Type B pancreatic cell (in vitro differentiated cells): ENCODE results near the gene SMARCC1. TPM values are rescaled to one million over a fixed set of nuclear protein-coding genes. Genes with fewer than 3 reads are reported as not detected.

ENCODE experiments used
- DNase-seq: peaks from one replicate; pipeline ENCODE4 v3.0.0; 2021; ENCODE audit warnings: mixed read lengths; ENCODE audit not compliant: unreplicated experiment; ENCODE audit errors: extremely low spot score
- H3K27ac Mint-ChIP-seq: 2 replicates; pipeline ENCODE4 v1.8.0; 2021; ENCODE audit warnings: mild to moderate bottlenecking, mixed read lengths
- H3K27me3 Mint-ChIP-seq: 2 replicates; pipeline ENCODE4 v1.8.0; 2021; ENCODE audit warnings: mixed read lengths
- H3K36me3 Mint-ChIP-seq: 2 replicates; pipeline ENCODE4 v1.8.0; 2021; ENCODE audit warnings: mixed read lengths
- H3K4me1 Mint-ChIP-seq: one replicate; pipeline ENCODE4 v1.8.0; 2021; ENCODE audit warnings: mixed read lengths; ENCODE audit not compliant: unreplicated experiment
- H3K4me3 Mint-ChIP-seq: 2 replicates; pipeline ENCODE4 v1.8.0; 2021; ENCODE audit warnings: mild to moderate bottlenecking, mixed read lengths
- H3K9me3 Mint-ChIP-seq: 2 replicates; pipeline ENCODE4 v1.8.0; 2021; ENCODE audit warnings: mixed read lengths
- total RNA-seq: library from RNA; stranded (reverse); gene quantifications from 2 replicates; pipeline ENCODE4 v1.2.1, GENCODE V29; 2021; ENCODE audit warnings: low replicate concordance
- TF ChIP-seq, protein P1 (sequence below): fragments of 200-600 bp; sonication (generic); conservative IDR thresholded peaks from 2 replicates; pipeline ENCODE4 v1.5.0; 2021; ENCODE audit warnings: antibody characterized with exemption, mild to moderate bottlenecking

Gene SMARCC1
- total RNA-seq, 1 donor from 2014 or later = 200 TPM

DNA sequence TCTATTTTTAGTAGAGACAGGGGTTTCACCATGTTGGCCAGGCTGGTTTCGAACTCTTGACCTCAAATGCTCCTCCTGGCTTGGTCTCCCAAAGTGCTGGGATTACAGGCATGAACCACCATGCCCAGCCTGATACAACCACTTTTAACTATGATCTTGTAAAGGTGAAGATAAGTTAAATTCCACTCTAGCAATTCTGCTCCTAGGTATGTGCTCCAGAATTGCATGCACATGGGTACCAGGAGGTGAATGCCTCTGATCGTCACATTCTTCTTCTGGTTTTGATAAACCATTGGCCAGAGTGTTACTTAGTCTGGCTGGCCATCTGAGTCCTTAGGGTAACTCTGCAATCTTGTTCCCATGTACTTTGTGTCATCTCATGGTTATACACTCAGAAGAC lies 225.3 kb downstream of the SMARCC1 start:
- TF ChIP-seq, protein P1, sequence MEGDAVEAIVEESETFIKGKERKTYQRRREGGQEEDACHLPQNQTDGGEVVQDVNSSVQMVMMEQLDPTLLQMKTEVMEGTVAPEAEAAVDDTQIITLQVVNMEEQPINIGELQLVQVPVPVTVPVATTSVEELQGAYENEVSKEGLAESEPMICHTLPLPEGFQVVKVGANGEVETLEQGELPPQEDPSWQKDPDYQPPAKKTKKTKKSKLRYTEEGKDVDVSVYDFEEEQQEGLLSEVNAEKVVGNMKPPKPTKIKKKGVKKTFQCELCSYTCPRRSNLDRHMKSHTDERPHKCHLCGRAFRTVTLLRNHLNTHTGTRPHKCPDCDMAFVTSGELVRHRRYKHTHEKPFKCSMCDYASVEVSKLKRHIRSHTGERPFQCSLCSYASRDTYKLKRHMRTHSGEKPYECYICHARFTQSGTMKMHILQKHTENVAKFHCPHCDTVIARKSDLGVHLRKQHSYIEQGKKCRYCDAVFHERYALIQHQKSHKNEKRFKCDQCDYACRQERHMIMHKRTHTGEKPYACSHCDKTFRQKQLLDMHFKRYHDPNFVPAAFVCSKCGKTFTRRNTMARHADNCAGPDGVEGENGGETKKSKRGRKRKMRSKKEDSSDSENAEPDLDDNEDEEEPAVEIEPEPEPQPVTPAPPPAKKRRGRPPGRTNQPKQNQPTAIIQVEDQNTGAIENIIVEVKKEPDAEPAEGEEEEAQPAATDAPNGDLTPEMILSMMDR = no peak
- Mint-ChIP-seq H3K9me3 (no peaks in the 10 kb centered on the region), H3K27me3 (peaks cover 6% of the 10 kb centered on the region), H3K4me1 (no peaks in the 10 kb centered on the region), H3K4me3 (no peak overlapping the region), H3K27ac (no peak overlapping the region), H3K36me3 (no peaks in the 10 kb centered on the region)
- no peak for DNase-seq

DNA sequence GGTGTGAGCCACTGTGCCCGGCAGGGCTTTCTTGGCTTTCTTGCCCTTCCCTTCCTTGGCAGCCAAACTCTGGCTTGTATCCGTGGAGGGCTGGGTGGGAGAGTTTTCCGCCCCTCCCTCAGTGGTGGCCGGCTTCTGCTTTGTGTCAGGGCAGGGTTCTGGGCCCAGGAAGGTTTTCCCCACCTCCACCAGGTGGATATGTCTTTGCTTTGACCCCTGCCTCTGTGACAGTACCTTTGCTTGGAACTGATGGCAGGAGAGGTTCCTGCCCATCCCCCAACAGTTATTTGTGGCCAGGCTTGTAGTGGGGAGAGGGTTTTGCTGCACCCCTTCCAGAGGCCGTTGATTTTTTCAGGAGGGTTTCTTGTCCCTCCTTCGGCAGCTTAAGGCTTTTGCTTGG lies 227.4 kb downstream of the SMARCC1 start:
- Mint-ChIP-seq H3K27me3 (peaks cover 20% of the 10 kb centered on the region), H3K36me3 (no peaks in the 10 kb centered on the region), H3K27ac (no peak overlapping the region), H3K4me3 (no peak overlapping the region), H3K4me1 (no peaks in the 10 kb centered on the region), H3K9me3 (no peaks in the 10 kb centered on the region)
- no peak for DNase-seq
- TF ChIP-seq, protein P1 = no peak

DNA sequence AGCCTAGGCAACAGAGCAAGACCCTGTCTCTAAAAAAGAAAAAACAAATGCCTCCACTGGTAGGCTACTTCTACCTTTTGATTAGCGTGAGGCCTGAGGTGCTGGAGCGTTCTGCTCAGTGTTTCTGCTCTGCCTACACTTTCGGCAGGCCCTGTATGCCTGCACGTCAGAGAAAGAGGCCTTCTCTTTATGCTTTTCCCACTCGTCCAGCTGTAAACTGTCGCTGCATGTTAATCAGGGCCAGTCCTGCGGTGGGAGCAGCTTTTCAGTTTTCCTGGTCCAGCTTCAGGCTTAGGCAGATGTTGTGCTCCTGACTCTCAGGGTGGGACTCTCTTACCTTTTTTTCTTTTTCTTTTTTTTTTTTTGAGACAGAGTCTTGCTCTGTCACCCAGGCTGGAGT lies 228.3 kb downstream of the SMARCC1 start:
- Mint-ChIP-seq H3K27me3 (peaks cover 23% of the 10 kb centered on the region), H3K4me1 (no peaks in the 10 kb centered on the region), H3K27ac (no peak overlapping the region), H3K9me3 (no peaks in the 10 kb centered on the region), H3K36me3 (no peaks in the 10 kb centered on the region), H3K4me3 (no peak overlapping the region)
- DNase-seq = no peak
- TF ChIP-seq, protein P1 = no peak

DNA sequence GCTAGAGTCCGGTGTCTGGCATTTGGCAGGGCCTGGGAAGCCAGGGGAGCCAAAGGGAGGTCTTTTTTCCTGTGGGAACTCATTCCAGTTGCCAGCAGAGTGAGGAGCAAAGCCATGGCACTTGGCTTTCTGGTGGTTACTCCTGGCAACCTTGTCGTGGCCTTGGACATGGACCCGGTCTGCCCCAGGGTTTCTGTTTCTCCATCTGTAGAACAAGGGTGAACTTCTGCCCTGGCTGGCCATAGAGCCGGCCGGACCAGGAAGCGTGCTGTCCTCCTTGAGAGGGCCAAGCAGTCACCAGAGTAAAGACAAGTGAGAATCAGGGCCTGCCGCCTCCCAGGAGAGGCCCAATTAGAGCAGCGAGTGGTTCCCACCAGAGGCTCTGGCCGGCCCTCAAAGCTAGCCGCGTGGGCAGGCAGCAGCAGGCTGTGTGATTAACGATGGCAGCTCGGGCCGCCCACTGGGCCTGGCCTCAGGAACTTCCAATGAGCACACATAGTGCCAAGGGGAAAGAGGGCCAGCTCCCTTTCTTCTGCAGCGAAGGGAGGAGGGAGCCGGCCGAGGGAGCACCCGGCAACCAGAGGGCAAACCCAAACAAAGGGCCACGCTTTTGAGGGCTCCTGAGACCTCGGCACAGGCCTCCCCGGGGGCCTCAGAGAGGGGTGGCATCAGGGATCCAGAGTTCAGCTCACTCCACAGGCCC lies 239.1 kb downstream of the SMARCC1 start:
- DNase-seq = no peak
- peaks cover 11% of the 10 kb centered on the region for H3K4me1 Mint-ChIP-seq

DNA sequence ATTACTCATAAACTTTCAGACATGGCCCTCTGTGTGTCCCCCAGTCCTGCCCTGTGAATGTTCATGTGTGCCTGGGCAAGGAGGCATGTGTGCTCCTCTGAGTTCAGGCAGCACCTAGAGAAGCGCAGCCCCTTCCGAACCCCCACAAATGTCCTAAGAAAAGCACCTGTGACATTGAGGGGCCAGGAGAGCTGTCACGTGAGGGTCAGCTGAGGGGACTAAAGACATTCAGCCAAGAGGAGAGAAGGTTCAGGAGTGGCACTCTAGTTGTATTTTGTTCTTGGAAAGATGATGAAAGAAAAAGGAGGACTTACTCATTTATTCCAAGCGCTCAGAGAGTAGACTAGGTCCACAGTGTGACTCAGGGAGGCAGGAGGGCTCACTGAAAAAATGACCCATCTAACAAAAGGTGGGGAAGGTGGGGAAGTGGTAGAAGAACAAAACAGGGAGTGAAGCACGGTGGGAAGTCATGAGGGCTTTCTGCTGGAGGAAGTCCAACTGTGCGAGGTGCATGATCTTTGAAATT lies 240.0 kb downstream of the SMARCC1 start:
- Mint-ChIP-seq H3K4me1 (peaks cover 11% of the 10 kb centered on the region), H3K27ac (no peak overlapping the region), H3K9me3 (no peaks in the 10 kb centered on the region)

More for the DNA sequence above, 239.1 kb downstream of the SMARCC1 start:
- Mint-ChIP-seq H3K9me3 (no peaks in the 10 kb centered on the region), H3K36me3 (no peaks in the 10 kb centered on the region), H3K4me3 (no peak overlapping the region), H3K27ac (no peak overlapping the region), H3K27me3 (no peaks in the 10 kb centered on the region)
- TF ChIP-seq, protein P1 = no peak

More for the DNA sequence above, 240.0 kb downstream of the SMARCC1 start:
- TF ChIP-seq, protein P1 = no peak
- H3K4me3 Mint-ChIP-seq = no peak overlapping the region
- DNase-seq = no peak
- no peaks in the 10 kb centered on the region for H3K27me3 Mint-ChIP-seq
- H3K36me3 Mint-ChIP-seq = no peaks in the 10 kb centered on the region
